HG02870 (cell line): ENCODE data around the gene HMGCS2.

Experiments used
- ATAC-seq: cut with Tn5 transposase; IDR thresholded peaks from one replicate; pipeline ENCODE4 v1.9.1; 2021; ENCODE audit warnings: mild to moderate bottlenecking, moderate library complexity; ENCODE audit not compliant: unreplicated experiment

The HMGCS2 gene

DNA sequence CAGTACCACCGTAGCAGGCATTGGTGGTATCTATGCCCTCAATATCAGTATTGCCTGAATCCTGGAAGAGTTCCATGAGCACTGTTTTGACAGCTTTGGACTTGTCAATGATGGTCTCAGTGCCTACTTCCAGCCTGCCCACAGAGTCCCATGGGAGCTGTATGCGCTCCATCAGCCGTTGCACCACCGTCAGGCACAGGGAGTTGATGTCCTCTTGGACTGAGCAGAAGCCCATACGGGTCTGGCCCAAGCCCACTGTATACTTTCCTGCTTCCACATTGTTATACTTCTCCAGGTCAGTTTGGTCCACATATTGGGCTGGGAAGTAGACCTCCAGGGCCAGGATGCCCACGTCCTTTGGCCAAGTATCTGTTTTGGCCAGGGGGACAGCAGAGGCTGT lies 4.5 kb downstream of the HMGCS2 start:
- no peak for ATAC-seq

DNA sequence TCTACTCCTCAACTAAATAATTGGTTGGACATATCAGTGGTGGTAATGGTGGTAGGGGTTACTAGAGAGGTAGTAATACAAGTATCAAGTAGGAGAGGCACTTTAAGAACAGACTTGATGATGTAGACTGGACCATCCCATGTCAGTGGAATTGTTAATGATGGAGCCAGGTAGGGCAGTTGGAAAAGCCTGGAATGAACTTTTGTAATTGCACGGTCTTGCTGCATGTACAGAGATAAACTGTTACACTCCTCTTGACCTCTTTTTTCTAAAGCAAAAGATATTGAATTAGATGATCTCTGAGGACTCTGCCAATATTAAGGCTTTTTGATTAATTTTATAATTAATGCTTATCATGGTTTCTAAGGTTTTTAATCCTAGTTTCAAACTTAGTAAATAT lies 5.8 kb downstream of the HMGCS2 start:
- no peak for ATAC-seq

DNA sequence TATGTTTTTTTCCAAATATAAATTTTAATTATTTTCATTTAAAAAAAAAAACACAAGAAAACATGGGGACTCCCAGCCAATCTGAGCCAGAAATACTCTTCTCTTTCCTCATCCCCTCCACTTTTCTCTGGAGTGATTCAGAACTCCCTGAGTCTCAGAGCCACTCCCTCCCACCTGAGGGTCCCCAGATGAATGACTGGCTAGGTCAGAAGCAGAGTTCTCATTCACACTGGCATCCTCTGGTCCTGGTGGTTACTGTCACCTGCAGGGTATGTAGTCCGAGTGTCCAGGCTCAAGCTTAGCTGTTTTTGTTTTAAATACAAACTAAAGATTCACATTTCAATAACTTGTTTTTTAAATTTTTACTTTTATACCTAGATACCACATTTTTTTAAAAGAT lies 6.3 kb downstream of the HMGCS2 start:
- ATAC-seq, result no peak

DNA sequence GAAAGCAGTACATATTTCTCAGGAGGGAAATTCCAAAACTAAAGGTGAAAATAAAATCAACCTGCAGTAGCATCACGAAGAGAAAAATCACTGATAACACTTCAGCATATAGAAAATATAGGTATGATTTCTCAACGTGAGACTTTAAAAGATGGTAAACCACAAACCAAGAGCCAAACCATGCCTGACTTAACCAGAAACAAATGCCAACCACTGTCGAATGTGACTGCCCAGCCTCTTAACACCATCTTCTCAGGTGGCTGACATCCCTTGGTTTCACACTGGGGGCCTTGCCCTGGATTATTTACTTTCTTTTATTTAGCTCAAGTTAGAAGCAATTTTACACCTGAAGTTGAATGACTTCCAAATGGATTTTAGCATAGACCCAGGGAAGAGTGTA lies 10.1 kb downstream of the HMGCS2 start:
- no peak for ATAC-seq

DNA sequence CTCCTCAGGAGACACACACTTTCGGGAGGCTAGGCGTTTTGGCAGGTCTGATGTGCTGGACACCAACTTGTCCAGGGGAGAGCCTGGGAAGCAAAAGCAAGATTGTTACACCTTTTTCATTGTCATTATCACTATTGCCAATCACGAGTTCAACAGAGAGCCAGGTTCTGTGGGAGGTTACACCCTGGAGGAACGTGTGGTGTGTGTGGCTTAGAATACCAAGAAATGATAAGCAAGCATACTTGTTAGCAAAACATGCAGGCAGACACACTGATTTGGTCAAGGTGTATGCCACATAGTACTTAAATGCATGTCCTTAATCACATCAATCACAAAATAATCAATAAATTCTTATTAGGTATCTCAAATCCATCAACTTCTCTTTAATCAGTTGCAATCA lies 16.1 kb downstream of the HMGCS2 start:
- ATAC-seq, result no peak

DNA sequence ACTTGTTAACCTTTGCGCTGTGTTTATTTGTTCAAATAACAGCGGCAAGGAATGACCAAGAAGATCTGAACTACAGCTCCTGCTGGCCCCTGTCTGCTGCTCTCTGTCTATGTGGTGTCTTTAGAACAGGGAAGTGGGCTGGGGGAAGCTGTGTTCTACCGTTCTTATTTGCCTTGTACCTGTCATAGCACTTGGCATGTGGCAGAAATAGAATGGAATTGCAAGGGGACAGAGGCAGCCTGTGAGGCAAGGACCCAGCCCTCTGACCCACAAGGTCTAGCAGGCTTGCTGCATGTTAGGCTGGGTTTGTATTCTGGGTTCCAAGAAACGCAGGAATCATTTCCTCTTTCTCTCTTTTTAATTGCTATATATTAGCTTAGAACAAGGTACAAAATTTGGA lies 20.7 kb downstream of the HMGCS2 start:
- no peak for ATAC-seq

DNA sequence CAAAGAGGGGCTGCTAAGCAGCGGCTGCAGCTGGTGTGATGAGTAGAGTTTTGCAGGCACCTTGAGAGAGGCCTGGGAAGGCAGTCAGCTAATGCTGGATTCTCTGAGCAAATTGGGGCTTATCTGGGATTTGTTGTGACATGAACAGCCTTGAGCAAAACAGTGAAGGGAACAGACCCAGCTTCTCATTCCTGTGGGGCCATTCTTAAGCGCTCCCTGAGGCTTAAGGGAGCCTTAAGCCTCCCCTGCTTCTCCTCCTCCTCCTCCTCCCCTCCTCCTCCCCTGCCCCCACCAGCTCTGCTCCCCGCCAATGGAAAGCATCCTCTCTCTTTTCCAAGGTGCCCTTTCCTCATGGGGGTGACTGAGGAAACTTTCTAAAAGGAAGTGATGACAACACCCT lies 21.3 kb downstream of the HMGCS2 start:
- ATAC-seq, result no peak

DNA sequence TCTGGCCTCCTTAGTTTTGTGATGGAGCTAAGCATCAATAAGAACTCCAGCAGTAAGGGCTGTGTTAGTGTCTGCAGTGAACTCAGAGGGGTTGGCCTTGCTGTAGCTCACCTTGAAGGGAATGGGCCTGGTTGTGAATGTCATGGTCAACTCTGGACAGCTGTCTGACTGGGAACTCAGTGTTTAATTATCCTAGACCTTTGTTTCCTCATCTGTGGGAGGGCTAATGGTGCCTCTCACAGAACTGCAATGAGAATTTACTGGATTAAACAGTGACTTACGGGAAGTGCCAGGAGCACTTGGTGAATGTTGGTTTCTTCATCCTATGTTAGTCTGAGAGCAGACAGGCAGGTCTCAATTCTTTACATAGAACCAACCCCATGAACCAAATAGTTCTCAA lies 23.7 kb downstream of the HMGCS2 start:
- no peak for ATAC-seq

DNA sequence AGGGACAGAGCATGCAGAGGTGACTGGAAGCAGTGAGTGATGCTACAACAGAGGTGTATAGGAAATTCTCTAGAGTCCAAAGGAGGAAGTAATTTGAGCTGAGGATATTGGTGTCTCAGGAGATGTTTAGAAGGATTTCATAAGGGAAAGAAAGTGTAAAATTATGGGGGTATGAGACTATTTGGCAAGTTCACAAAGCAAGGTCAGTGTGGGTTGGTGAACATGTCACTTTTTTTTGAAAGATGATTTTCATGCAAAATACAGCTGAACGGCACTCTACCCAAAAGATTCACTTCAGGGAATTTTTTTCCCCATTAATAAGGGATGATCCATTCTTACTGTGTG lies 24.1 kb downstream of the HMGCS2 start:
- no peak for ATAC-seq

DNA sequence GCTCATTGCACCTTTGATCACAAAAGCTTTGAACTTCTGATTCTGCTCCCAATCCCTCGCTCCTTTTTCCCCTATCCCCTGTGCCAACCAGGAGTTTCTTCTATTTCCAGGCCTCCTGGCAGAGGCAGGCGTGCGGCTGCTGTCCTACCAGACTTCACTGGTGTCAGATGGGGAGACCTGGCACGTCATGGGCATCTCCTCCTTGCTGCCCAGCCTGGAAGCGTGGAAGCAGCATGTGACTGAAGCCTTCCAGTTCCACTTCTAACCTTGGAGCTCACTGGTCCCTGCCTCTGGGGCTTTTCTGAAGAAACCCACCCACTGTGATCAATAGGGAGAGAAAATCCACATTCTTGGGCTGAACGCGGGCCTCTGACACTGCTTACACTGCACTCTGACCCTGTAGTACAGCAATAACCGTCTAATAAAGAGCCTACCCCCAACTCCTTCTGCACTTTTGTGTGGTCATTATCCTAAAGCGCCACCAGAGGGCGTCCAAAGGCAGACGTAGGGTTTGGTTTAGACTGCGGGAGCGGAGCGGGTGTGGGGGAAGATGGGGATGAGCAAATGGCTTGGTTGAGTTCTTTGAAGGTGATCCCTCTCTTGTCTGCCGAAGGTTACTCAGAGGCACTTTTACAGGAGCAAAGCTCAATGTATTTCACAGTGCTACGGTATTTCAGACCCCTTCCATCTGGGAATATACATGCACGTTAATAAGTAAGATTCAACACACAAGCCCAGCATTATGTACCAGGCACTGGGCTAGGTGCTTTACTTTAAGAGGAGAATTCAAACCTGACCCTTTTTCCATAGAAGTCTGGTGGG lies 24.7 kb downstream of the HMGCS2 start:
- ATAC-seq, result peak; percentile 71

DNA sequence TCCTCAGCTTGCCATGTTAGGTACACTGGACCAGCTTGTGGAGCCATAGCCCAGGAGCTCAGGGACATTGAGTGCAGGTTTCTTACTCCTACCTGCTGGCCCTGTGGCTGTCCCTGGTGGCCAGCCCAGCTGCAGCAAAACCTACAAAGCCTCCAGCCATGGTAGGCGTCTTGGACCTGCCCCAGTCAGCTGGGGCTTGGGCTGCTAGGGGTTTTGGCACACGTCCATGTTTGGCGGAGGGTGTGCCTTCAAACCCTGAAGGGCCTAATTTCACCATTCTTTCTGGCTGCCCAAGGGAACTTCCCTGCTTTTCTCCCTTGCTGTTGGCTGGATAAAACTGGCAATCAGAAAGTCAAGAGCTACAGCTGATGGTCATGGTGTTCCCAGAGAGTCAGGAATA lies 25.4 kb downstream of the HMGCS2 start:
- ATAC-seq, result no peak

DNA sequence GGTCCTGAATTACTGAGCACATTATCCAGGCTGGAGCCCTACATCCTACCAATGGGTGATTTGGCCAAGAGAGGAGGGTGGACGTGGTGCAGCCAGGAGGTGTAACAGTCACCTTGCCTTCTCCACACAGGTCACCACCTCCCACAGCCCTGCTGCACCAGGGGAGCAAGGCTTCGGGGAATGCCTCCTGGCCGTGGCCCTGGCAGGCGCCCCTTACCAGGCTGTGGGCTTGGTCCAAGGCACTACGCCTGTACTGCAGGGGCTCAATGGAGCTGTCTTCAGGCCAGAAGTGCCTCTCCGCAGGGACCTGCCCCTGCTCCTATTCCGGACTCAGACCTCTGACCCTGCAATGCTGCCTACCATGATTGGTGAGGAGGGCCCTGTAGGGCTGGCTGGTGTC lies 26.0 kb downstream of the HMGCS2 start:
- ATAC-seq, result no peak

DNA sequence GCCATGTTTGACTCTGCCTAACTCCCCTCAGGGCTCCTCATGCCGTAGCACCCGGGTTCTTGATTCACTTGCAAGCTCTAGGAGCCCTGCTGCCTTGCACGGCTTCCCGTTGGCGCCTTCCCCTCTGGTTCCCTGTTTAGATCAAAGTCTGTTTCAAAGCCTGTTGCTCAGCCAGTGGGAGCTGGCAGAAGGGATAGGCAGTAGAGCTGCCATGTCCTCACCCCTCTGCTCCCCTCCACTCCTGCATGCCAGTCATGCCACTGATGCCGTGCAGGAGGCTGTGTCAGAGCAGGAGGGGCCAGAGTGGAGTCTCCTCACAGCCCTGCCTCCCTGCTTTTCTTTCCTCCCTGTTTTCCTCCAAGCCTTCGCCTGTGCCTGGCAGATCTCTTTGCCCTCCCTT lies 26.5 kb downstream of the HMGCS2 start:
- no peak for ATAC-seq

DNA sequence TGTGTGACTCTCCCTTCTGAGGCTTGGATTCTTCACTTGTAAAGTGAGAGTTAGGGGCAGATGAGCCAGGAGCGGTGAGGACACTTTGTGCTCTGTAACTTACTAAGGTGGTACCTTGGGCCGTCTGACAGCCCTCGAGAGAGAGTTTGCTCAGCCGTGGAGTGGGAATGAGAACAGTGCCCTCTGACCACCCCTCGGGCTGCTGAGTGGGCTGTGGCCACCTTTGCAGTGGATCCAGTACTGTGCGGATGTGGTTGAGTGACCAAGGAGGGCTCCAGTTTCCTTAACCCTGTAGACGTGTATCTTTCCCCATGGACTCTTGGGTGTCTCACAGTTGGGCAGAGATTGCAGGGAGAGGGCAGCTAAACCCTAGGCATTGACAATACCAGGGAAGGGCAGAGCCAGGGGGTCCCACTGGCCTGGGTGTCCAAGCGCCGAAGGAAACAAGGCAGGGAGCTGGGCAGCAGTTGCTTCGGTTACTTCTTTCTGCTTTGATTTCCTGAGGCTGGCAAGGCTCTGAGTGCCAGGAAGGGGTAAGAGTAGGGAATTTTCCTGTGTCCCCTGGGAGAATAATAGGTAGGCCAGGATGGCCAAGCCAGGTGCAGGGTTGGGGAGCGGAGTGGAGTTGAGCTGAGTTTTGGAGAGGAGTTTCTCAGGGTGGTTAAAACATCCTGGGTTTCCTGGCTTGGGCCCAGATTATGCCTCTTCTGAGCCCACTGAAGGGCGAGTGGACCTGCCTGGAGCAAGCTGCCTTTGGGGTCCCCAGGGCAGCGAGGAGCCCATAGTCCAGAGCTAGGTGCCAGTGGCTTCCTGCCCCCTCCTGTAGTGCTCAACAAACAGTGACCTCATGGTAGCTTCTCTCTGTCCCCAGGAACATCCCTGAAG lies 27.6 kb downstream of the HMGCS2 start:
- ATAC-seq, result no peak

DNA sequence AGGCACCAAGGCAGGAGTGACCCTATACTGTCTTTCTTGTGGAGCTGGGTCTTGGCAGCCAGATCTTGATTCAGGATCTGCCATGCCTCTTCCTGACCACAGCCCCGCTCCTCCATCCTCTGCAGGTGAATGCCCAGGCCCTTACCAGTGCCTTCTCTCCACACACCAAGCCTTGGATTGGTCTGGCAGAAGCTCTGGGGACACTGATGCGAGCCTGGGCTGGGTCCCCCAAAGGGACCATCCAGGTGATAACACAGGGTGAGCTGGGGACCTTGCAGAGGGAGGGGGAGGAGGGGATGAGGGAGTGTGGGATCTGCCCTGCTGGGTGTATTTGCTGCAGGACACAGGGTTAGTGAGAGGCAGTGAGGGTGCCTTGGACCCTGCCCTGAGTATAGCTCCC lies 28.4 kb downstream of the HMGCS2 start:
- no peak for ATAC-seq

DNA sequence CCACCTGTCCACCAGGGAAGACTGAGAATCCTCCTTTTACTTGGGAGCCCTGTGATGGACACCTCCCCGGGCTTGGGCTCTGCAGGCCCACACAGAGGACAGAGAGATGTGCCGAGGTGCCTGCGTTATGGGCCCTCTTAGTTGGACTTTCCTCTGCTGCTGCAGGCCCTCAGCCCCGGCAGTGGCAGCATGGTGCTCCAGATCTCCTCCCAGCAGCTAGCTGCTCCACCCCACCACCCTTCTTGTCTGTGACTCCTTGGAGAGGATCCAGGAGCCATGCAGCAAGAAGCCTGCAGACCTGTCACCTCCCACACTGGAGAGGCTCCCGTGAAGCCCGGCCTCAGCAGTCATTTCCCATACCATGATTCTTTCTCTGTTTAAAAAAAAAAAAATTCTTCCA lies 29.6 kb downstream of the HMGCS2 start:
- ATAC-seq, result no peak

DNA sequence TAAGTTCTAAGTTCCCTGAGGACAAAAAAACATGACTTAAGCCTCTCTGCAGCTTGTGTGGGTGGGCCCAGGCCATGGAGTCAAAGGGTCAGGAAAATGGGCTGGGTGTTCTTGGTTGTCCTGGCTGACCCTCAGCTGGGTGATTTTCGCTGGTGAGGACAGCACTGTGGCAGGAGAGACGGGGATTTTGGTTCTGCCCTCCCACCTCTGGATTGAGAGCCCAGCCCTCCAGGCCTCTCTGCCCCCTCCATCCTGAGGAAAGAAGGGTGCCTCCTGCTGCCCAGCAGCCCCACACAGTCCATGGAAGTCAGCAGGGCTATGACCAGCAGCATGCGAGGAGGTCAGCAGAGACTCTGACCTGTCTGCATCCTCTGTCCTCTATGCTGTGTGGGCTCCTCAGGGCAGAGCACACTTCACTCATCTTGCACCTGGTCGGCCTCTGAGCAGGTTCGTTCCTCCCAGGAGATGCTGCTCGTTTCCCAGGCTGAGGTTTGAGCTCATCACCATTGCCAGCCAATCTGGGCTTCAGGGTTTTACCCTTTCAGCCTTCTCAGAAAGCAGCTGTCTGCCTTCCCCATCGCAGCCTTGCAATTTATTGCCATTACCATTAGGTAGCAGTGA lies 30.5 kb downstream of the HMGCS2 start:
- ATAC-seq, result no peak

DNA sequence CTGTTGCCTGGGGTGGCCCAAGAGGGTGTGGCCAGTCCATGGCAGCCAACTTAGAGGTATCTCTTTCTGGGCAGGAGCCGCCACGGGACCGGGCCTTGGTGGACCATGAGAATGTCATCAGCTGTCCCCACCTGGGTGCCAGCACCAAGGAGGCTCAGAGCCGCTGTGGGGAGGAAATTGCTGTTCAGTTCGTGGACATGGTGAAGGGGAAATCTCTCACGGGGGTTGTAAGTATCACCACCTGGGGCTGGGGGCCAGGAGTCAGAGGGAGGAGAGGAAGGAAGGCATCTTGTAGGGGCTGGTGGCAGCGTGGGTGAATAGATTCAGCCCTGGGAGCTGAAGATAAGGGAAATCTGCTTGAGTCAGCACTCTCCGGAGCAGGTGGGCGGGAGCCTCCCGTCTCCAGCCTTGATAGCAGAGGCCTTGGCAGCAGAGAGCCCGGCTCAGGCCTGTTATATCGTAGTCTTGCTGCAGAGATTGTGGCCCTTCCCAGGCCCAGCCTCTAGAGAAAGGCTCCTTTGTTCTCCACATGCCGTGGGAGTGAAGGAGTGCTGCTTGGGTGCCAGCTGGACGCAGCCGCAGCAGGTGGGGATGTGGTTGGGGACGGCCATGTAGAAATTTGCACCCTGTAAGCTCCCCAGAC lies 31.5 kb downstream of the HMGCS2 start:
- ATAC-seq, result no peak

DNA sequence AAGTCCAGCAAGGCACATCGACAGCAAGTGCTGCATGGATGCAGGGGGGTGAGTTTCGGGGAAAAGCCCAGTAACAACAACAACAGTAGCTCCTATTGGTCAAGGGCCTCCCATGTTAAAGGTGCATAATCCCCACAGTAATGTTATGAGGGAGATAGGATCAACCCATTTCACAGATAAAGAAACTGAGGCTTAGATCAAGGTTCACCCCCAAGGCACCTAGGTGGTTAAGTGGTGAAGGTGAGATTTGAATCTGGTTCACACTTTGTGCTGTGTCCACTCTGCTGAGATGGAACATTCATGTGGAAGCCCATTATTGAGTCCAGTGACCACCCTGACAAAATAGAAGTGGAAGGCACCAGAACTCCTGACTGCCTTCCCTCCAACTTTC lies 32.1 kb downstream of the HMGCS2 start:
- no peak for ATAC-seq

DNA sequence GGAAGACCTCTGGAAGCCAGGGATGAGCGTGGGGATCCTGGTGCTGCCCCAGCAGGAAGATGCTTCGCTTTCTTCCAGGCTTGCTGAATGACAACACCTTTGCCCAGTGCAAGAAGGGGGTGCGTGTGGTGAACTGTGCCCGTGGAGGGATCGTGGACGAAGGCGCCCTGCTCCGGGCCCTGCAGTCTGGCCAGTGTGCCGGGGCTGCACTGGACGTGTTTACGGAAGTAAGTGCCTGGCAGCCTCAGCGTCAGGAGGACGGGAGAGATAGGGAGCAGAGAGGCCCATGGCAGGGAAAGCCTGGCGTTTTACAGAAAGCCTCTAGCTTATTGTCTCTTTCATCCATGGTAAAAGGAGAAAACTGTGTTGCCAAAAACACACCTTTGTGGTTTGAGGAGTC lies 33.5 kb downstream of the HMGCS2 start:
- ATAC-seq, result no peak

DNA sequence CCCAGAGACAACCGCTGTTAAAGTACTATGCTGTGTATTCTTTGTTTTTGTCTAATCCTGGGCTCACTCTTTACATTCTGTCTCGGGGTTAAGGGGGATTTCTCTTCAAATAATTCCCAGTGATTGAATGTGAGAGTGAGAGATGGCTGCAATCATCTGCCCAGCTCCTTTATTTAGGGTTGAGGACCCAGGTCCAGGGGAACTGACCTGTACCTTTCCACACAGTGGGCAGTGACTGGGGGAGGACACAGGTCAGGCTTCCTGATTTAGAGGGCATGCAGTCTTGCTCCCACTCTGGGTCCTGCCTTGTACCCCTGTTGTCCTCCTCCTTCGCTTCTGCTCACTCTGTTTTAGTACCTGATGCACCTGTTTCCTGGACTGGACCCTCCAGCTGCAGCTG lies 35.0 kb downstream of the HMGCS2 start:
- ATAC-seq, result no peak
